Measurements from ENCODE around the gene C2orf92.
"Not testable (repeated sequence)": the region's sequence is repeated elsewhere in the genome, so short reads cannot be mapped to it uniquely, and the experiment has no call there.

The C2orf92 gene

GRCh38 chr2:97660775-97661389 lies 8.6 kb upstream of the C2orf92 start:
- no peak for DNase-seq

GRCh38 chr2:97661927-97662326 lies 7.6 kb upstream of the C2orf92 start:
- DNase-seq, result no peak

GRCh38 chr2:97662386-97662894 lies 7.1 kb upstream of the C2orf92 start:
- no peak for DNase-seq

GRCh38 chr2:97662895-97663625 lies 6.5 kb upstream of the C2orf92 start:
- peak; percentile 92 for DNase-seq

GRCh38 chr2:97663626-97663961 lies 5.9 kb upstream of the C2orf92 start:
- DNase-seq, result no peak

GRCh38 chr2:97663962-97664635 lies 5.4 kb upstream of the C2orf92 start, which contains the start of gene ACTR1B:
Gene ACTR1B, minus strand, starts transcription at chr2:97664044. Its CDS starts 154 bp downstream, at chr2:97663890.
- peak; percentile 99 for DNase-seq

- DNase-seq, result no peak
These were observed 4.9 kb upstream of the C2orf92 start for GRCh38 chr2:97664636-97664970.

GRCh38 chr2:97670471-97670870 lies 958 bp downstream of the C2orf92 start:
- DNase-seq, result no peak

GRCh38 chr2:97671526-97671925 lies 2.0 kb downstream of the C2orf92 start:
- no peak for DNase-seq

GRCh38 chr2:97672606-97673140 lies 3.2 kb downstream of the C2orf92 start:
- not testable (repeated sequence) for DNase-seq

GRCh38 chr2:97673182-97673914 lies 3.8 kb downstream of the C2orf92 start:
- no peak for DNase-seq

GRCh38 chr2:97673915-97674283 lies 4.4 kb downstream of the C2orf92 start:
- DNase-seq, result no peak

GRCh38 chr2:97675430-97676113 lies 6.1 kb downstream of the C2orf92 start:
- no peak for DNase-seq

- DNase-seq, result no peak
These were observed 7.1 kb downstream of the C2orf92 start for GRCh38 chr2:97676620-97677019.

GRCh38 chr2:97677480-97677879 lies 8.0 kb downstream of the C2orf92 start:
- no peak for DNase-seq

- no peak for DNase-seq
These were observed 8.8 kb downstream of the C2orf92 start for GRCh38 chr2:97678298-97678697.

GRCh38 chr2:97687235-97687634 lies 17.7 kb downstream of the C2orf92 start:
- not testable (repeated sequence) for DNase-seq

GRCh38 chr2:97688062-97688827 lies 18.7 kb downstream of the C2orf92 start:
- no peak for DNase-seq

GRCh38 chr2:97691166-97691565 lies 21.7 kb downstream of the C2orf92 start:
- DNase-seq, result no peak

- no peak for DNase-seq
These were observed 24.0 kb downstream of the C2orf92 start for GRCh38 chr2:97693476-97693875.

- no peak for DNase-seq
These were observed 26.2 kb downstream of the C2orf92 start for GRCh38 chr2:97695744-97696143.

Measured in activated effector memory CD4-positive, alpha-beta T cell treated with anti-CD3 and anti-CD28 coated beads, Interleukin-2, amount 50 U/mL, for 16 hours (primary cell).